OCI-LY3 (cell line): Measurements from ENCODE around the gene UBE4A.
"Not testable (repeated sequence)": the region's sequence is repeated elsewhere in the genome, so short reads cannot be mapped to it uniquely, and the experiment has no call there.

Source experiments
- H2AFZ ChIP-seq: fragments of 200-600, 300-600 bp; shearing (Covaris generic); 2 replicates; pipeline ENCODE4 v1.6.0; 2014; ENCODE audit warnings: antibody characterized with exemption, low read depth, low read length
- H3K27ac ChIP-seq: fragments of 200-600, 300-600 bp; sonication (generic); 2 replicates; pipeline ENCODE4 v1.5.1; 2014; ENCODE audit warnings: mild to moderate bottlenecking, low read length, moderate library complexity, mixed read lengths
- H3K27me3 ChIP-seq: fragments of 200-600, 300-600 bp; sonication (generic); 2 replicates; pipeline ENCODE4 v1.6.1; 2014; ENCODE audit warnings: low read depth, low read length, mixed read lengths
- H3K36me3 ChIP-seq: fragments of 200-600, 300-600 bp; sonication (generic); replicated peaks from 2 replicates; pipeline ENCODE3; 2014; ENCODE audit warnings: low read depth, low read length, mixed read lengths
- H3K4me1 ChIP-seq: fragments of 300-600, 200-600 bp; sonication (generic); 2 replicates; pipeline ENCODE4 v1.6.1; 2014; ENCODE audit warnings: low read length, mixed read lengths
- H3K4me2 ChIP-seq: fragments of 200-600, 300-600 bp; sonication (generic); 2 replicates; pipeline ENCODE4 v1.6.1; 2014; ENCODE audit warnings: low read length, mixed read lengths
- H3K4me3 ChIP-seq: fragments of 300-600, 200-600 bp; sonication (generic); 2 replicates; pipeline ENCODE4 v1.5.1; 2014; ENCODE audit warnings: antibody characterized with exemption, mild to moderate bottlenecking, low read length, moderate library complexity
- H3K79me2 ChIP-seq: fragments of 300-600, 200-600 bp; shearing (Covaris generic); 2 replicates; pipeline ENCODE4 v1.6.1; 2014; ENCODE audit warnings: mild to moderate bottlenecking, low read length, mixed read lengths
- H3K9ac ChIP-seq: fragments of 300-600, 200-600 bp; shearing (Covaris generic); 2 replicates; pipeline ENCODE4 v1.6.0; 2014; ENCODE audit warnings: mild to moderate bottlenecking, low read length, moderate library complexity
- H3K9me3 ChIP-seq: fragments of 200-600, 300-600 bp; shearing (Covaris generic); 2 replicates; pipeline ENCODE4 v1.6.1; 2014; ENCODE audit warnings: low read length, mixed read lengths; ENCODE audit not compliant: insufficient read depth
- H4K20me1 ChIP-seq: fragments of 200-600, 300-600 bp; sonication (generic); 2 replicates; pipeline ENCODE4 v1.6.1; 2016; ENCODE audit warnings: low read length, mixed read lengths; ENCODE audit not compliant: insufficient read depth
- CTCF ChIP-seq: fragments of 200-600, 300-600 bp; sonication (generic); IDR thresholded peaks from 2 replicates; pipeline ENCODE4 v1.5.1; 2014; ENCODE audit warnings: antibody characterized with exemption, low read length, low read depth
- EZH2phosphoT487 ChIP-seq: fragments of 200-600 bp; shearing (Covaris generic); IDR thresholded peaks from 2 replicates; pipeline ENCODE4 v1.6.1; 2018; ENCODE audit warnings: antibody characterized with exemption, mixed run types, low read depth

Gene UBE4A

GRCh38 chr11:118415062-118415738 lies 55.8 kb downstream of the UBE4A start:
- no peak overlapping the region for H3K4me2 ChIP-seq
- H3K9ac ChIP-seq = no peak overlapping the region
- H3K27me3 ChIP-seq = no peaks in the 10 kb centered on the region
- no peak overlapping the region for H3K27ac ChIP-seq
- no peak for TF ChIP-seq CTCF
- TF ChIP-seq EZH2phosphoT487 = no peak
- H3K4me3 ChIP-seq = no peak overlapping the region
- no peaks in the 10 kb centered on the region for H4K20me1 ChIP-seq
- H3K9me3 ChIP-seq = no peaks in the 10 kb centered on the region
- no peak overlapping the region for H2AFZ ChIP-seq
- no peaks in the 10 kb centered on the region for H3K36me3 ChIP-seq
- no peaks in the 10 kb centered on the region for H3K4me1 ChIP-seq
- no peaks in the 10 kb centered on the region for H3K79me2 ChIP-seq

GRCh38 chr11:118415739-118416068 lies 56.3 kb downstream of the UBE4A start:
- Histone ChIP-seq H3K36me3 (no peaks in the 10 kb centered on the region), H3K9me3 (no peaks in the 10 kb centered on the region), H3K79me2 (no peaks in the 10 kb centered on the region), H3K4me2 (no peak overlapping the region), H2AFZ (no peak overlapping the region), H3K4me3 (no peak overlapping the region), H3K27ac (no peak overlapping the region), H3K27me3 (no peaks in the 10 kb centered on the region), H4K20me1 (no peaks in the 10 kb centered on the region), H3K9ac (no peak overlapping the region), H3K4me1 (no peaks in the 10 kb centered on the region)
- no peak for TF ChIP-seq EZH2phosphoT487
- TF ChIP-seq CTCF = no peak

GRCh38 chr11:118416900-118417299 lies 57.5 kb downstream of the UBE4A start:
- not testable (repeated sequence) for H4K20me1 ChIP-seq, H3K4me3 ChIP-seq, H3K9me3 ChIP-seq, H2AFZ ChIP-seq, H3K36me3 ChIP-seq, H3K9ac ChIP-seq, H3K4me2 ChIP-seq, H3K4me1 ChIP-seq, H3K79me2 ChIP-seq, H3K27ac ChIP-seq, H3K27me3 ChIP-seq

- Histone ChIP-seq H3K4me2 (no peak overlapping the region), H3K27me3 (no peaks in the 10 kb centered on the region), H3K27ac (no peak overlapping the region), H3K79me2 (no peaks in the 10 kb centered on the region), H3K9ac (no peak overlapping the region), H2AFZ (no peak overlapping the region), H3K4me1 (no peaks in the 10 kb centered on the region), H3K36me3 (no peaks in the 10 kb centered on the region), H3K9me3 (no peaks in the 10 kb centered on the region), H4K20me1 (no peaks in the 10 kb centered on the region), H3K4me3 (no peak overlapping the region)
- no peak for TF ChIP-seq EZH2phosphoT487
- TF ChIP-seq CTCF = no peak
These were observed 58.4 kb downstream of the UBE4A start for GRCh38 chr11:118417801-118418200.

- no peak overlapping the region for H2AFZ ChIP-seq
- no peak overlapping the region for H3K9ac ChIP-seq
- no peaks in the 10 kb centered on the region for H3K27me3 ChIP-seq
- H3K79me2 ChIP-seq = no peaks in the 10 kb centered on the region
- no peaks in the 10 kb centered on the region for H3K4me1 ChIP-seq
- H3K27ac ChIP-seq = no peak overlapping the region
- no peaks in the 10 kb centered on the region for H4K20me1 ChIP-seq
- H3K4me3 ChIP-seq = no peak overlapping the region
- TF ChIP-seq EZH2phosphoT487 (no peak), CTCF (no peak)
- H3K9me3 ChIP-seq = no peaks in the 10 kb centered on the region
- no peak overlapping the region for H3K4me2 ChIP-seq
- no peaks in the 10 kb centered on the region for H3K36me3 ChIP-seq
These were observed 59.4 kb downstream of the UBE4A start for GRCh38 chr11:118418766-118419165.
